H1 (cell line): ENCODE measurements around the gene NEMF. TPM values are rescaled to one million over a fixed set of nuclear protein-coding genes. Genes with fewer than 3 reads are reported as not detected.

Experiments
- CTCF ChIA-PET: fragments of 300-600 bp; sonication (Branson Sonifier 250); formaldehyde crosslinking; loops from one replicate; lab custom pipeline; 2021; ENCODE audit not compliant: partially characterized antibody; lab: Charles Lee
- POLR2A ChIA-PET: fragments of 300-600 bp; sonication (Branson Sonifier 250); formaldehyde crosslinking; loops from one replicate; lab custom pipeline; 2021; ENCODE audit warnings: inconsistent platforms; ENCODE audit not compliant: partially characterized antibody; lab: Charles Lee
- DNase-seq, 2 experiments: peaks; one replicate each; pipeline versions ENCODE4 v3.0.0 to v3.0.0-alpha.2; 2010 to 2022; ENCODE audit warnings: low spot score in 2 of 2, low read depth in 1 of 2, mixed read lengths in 1 of 2
- FAIRE-seq: peaks from 2 replicates; lab custom pipeline; 2011; peaks lifted over from hg19 to GRCh38; lab: Jason Lieb, UNC
- H2AFZ ChIP-seq: 2 replicates; pipeline ENCODE4 v1.8.1; 2012; ENCODE audit warnings: low read length, inconsistent platforms
- H2AK5ac ChIP-seq: 2 replicates; pipeline ENCODE4 v1.6.1; 2013; ENCODE audit warnings: low read depth, low read length
- H2BK120ac ChIP-seq: replicated peaks from 2 replicates; pipeline ENCODE3; 2013; ENCODE audit warnings: low read depth, low read length, inconsistent platforms
- H2BK12ac ChIP-seq: 2 replicates; pipeline ENCODE4 v1.6.1; 2013; ENCODE audit warnings: low read depth, low read length
- H2BK15ac ChIP-seq: 2 replicates; pipeline ENCODE4 v1.6.1; 2013; ENCODE audit warnings: low read length
- H2BK20ac ChIP-seq: 2 replicates; pipeline ENCODE4 v1.6.1; 2013; ENCODE audit warnings: low read length
- H2BK5ac ChIP-seq: 2 replicates; pipeline ENCODE4 v1.6.1; 2013; ENCODE audit warnings: low read depth, low read length
- H3K14ac ChIP-seq: 2 replicates; pipeline ENCODE4 v1.6.1; 2013; ENCODE audit warnings: inconsistent platforms; ENCODE audit not compliant: insufficient read length
- H3K18ac ChIP-seq: 2 replicates; pipeline ENCODE4 v1.6.1; 2013; ENCODE audit warnings: low read length; ENCODE audit errors: extremely low read depth
- H3K23ac ChIP-seq: 2 replicates; pipeline ENCODE4 v1.6.1; 2013; ENCODE audit warnings: inconsistent platforms; ENCODE audit not compliant: insufficient read length
- H3K23me2 ChIP-seq: 2 replicates; pipeline ENCODE4 v1.6.1; 2013; ENCODE audit warnings: low read depth, low read length
- H3K27ac ChIP-seq: 2 replicates; pipeline ENCODE4 v1.6.1; 2011; ENCODE audit warnings: low read depth, low read length, inconsistent platforms
- H3K27me3 ChIP-seq, 4 experiments: replicated peaks in 1 of 4; 1 replicate in 1 of 4; 2 replicates in 3 of 4; pipeline versions ENCODE4 v1.6.1 to v1.8.1; 2011 to 2013; ENCODE audit warnings: low read length in 3 of 4, mild to moderate bottlenecking in 3 of 4, inconsistent platforms in 2 of 4, mixed read lengths in 2 of 4, moderate library complexity in 1 of 4; ENCODE audit not compliant: control insufficient read depth in 3 of 4, insufficient read depth in 3 of 4; ENCODE audit errors: extremely low read depth in 1 of 4
- H3K36me3 ChIP-seq, 4 experiments: 2 replicates each; pipeline versions ENCODE4 v1.6.1 to v1.8.1; 2011 to 2013; ENCODE audit warnings: mild to moderate bottlenecking in 4 of 4, low read length in 3 of 4, moderate library complexity in 2 of 4, control low read depth in 1 of 4, inconsistent platforms in 1 of 4; ENCODE audit not compliant: insufficient read depth in 4 of 4, control insufficient read depth in 2 of 4
- H3K4ac ChIP-seq: replicated peaks from 2 replicates; pipeline ENCODE3; 2013; ENCODE audit warnings: low read length, low read depth, mixed read lengths, inconsistent platforms; ENCODE audit not compliant: insufficient read length
- H3K4me1 ChIP-seq, 4 experiments: replicated peaks in 1 of 4; 1 replicate in 1 of 4; 2 replicates in 3 of 4; pipeline versions ENCODE4 v1.6.1 to v1.8.1; 2011 to 2013; ENCODE audit warnings: low read length in 3 of 4, inconsistent platforms in 2 of 4, mixed read lengths in 1 of 4; ENCODE audit not compliant: insufficient read depth in 4 of 4, control insufficient read depth in 3 of 4
- H3K4me2 ChIP-seq, 2 experiments: 2 replicates each; pipeline versions ENCODE4 v1.6.1 to v1.8.1; 2011 to 2013; ENCODE audit warnings: low read depth in 2 of 2, low read length in 2 of 2, control low read depth in 1 of 2, inconsistent platforms in 1 of 2, mild to moderate bottlenecking in 1 of 2; ENCODE audit not compliant: insufficient read depth in 1 of 2
- H3K4me3 ChIP-seq, 4 experiments: fragments of 200-600, 300-600 bp in 1 of 4; sonication (generic), shearing (Covaris generic), sonication (Bioruptor Twin) in 1 of 4; 2 replicates each; pipeline versions ENCODE4 v1.5.1 to v1.8.1; 2011 to 2016; ENCODE audit warnings: low read length in 4 of 4, low read depth in 3 of 4, control low read depth in 2 of 4, inconsistent platforms in 2 of 4, mild to moderate bottlenecking in 2 of 4, mixed read lengths in 1 of 4, moderate library complexity in 1 of 4; ENCODE audit not compliant: insufficient read depth in 2 of 4; ENCODE audit errors: extremely low read depth in 1 of 4
- H3K56ac ChIP-seq: replicated peaks from 2 replicates; pipeline ENCODE3; 2013; ENCODE audit warnings: low read depth, mild to moderate bottlenecking, mixed read lengths, low read length, inconsistent platforms; ENCODE audit not compliant: insufficient read length
- H3K79me1 ChIP-seq: 2 replicates; pipeline ENCODE4 v1.6.1; 2013; ENCODE audit warnings: low read depth, low read length, control low read depth
- H3K79me2 ChIP-seq, 2 experiments: 2 replicates each; pipeline versions ENCODE4 v1.6.1 to v1.8.1; 2012 to 2013; ENCODE audit warnings: low read length in 2 of 2, mild to moderate bottlenecking in 2 of 2, inconsistent platforms in 1 of 2; ENCODE audit not compliant: insufficient read depth in 2 of 2, control insufficient read depth in 1 of 2
- H3K9ac ChIP-seq, 4 experiments: replicated peaks in 1 of 4; 1 replicate in 1 of 4; 2 replicates in 3 of 4; pipeline versions ENCODE4 v1.6.1 to v1.8.1; 2011 to 2013; ENCODE audit warnings: low read depth in 3 of 4, low read length in 3 of 4, control low read depth in 2 of 4, mild to moderate bottlenecking in 2 of 4, moderate library complexity in 2 of 4, inconsistent platforms in 1 of 4; ENCODE audit errors: extremely low read depth in 1 of 4
- H3K9me3 ChIP-seq, 2 experiments: 2 replicates each; pipeline versions ENCODE4 v1.6.1 to v1.8.1; 2012 to 2013; ENCODE audit warnings: mild to moderate bottlenecking in 2 of 2, moderate library complexity in 2 of 2, control low read depth in 1 of 2, inconsistent platforms in 1 of 2, low read depth in 1 of 2, low read length in 1 of 2, mixed read lengths in 1 of 2; ENCODE audit not compliant: insufficient read depth in 2 of 2
- H4K20me1 ChIP-seq, 2 experiments: replicated peaks in 1 of 2; 2 replicates each; pipeline versions ENCODE3 to v1.8.1; 2011 to 2013; ENCODE audit warnings: inconsistent platforms in 2 of 2, low read length in 2 of 2, mild to moderate bottlenecking in 1 of 2; ENCODE audit not compliant: insufficient read depth in 2 of 2, control insufficient read depth in 1 of 2
- H4K5ac ChIP-seq: 2 replicates; pipeline ENCODE4 v1.6.1; 2013; ENCODE audit warnings: low read length, low read depth, mixed read lengths, inconsistent platforms; ENCODE audit not compliant: insufficient read length
- H4K8ac ChIP-seq: 2 replicates; pipeline ENCODE4 v1.8.0; 2013; ENCODE audit warnings: mild to moderate bottlenecking, moderate library complexity, low read length, inconsistent platforms; ENCODE audit not compliant: insufficient read depth; ENCODE audit errors: extremely low read depth
- H4K91ac ChIP-seq: replicated peaks from 2 replicates; pipeline ENCODE3; 2013; ENCODE audit warnings: low read length, mixed read lengths, inconsistent platforms; ENCODE audit not compliant: insufficient read length
- ATF2 ChIP-seq: IDR thresholded peaks from 2 replicates; pipeline ENCODE4 v1.6.1; 2012; ENCODE audit warnings: low read length, inconsistent platforms
- CREB1 ChIP-seq: IDR thresholded peaks from 2 replicates; pipeline ENCODE4 v1.6.1; 2012; ENCODE audit warnings: inconsistent platforms
- MAFK ChIP-seq: IDR thresholded peaks from 2 replicates; pipeline ENCODE4 v1.6.1; 2012; ENCODE audit warnings: low read depth, mild to moderate bottlenecking, improper control_type of control experiment, low read length
- WGBS, 2 experiments: shearing (Covaris generic) in 1 of 2; methylation state at CpG; one replicate each; pipeline versions ENCODE4 v1.1.6 to v1.1.7; 2013 to 2015; ENCODE audit warnings: low lambda C conversion rate in 2 of 2, mixed read lengths in 2 of 2, inconsistent platforms in 1 of 2, low coverage in 1 of 2, missing lambda C conversion rate in 1 of 2; ENCODE audit not compliant: insufficient replicate concordance in 2 of 2, insufficient coverage in 1 of 2, insufficient read length in 1 of 2; ENCODE audit errors: extremely low coverage in 1 of 2, missing lambda C conversion rate in 1 of 2; 5-methylcytosine and 5-hydroxymethylcytosine counted together
- polyA plus RNA-seq, 7 experiments: library from polyadenylated mRNA; depleted of rRNA in 3 of 7; stranded (reverse) in 5 of 7; unstranded in 2 of 7; fragments of >200 nt in 5 of 7; fragments of 200-250 nt in 2 of 7; gene quantifications; 1 replicate in 5 of 7; 2 replicates in 1 of 7; 4 replicates in 1 of 7; pipeline versions ENCODE4 v1.2.1 to v1.2.3, GENCODE V29; 2011 to 2013; ENCODE audit warnings: missing spikeins in 2 of 7, mixed read lengths in 2 of 7
- total RNA-seq: library from RNA; stranded (reverse); fragmentation: NEBNext Ultra II Directional; extraction: Animal tissue kit (Norgen Biotek cat#: 25700); gene quantifications from 2 replicates; pipeline ENCODE4 v1.2.1, GENCODE V29; 2021

The NEMF gene
- total and polyA plus RNA-seq, 2 of the 8 experiments (the other 6 are each of a cell fraction or from before 2014, with no cell fraction given): 8.3 to 45.5 TPM

- H3K9me3 ChIP-seq: no peaks in the 10 kb centered on the region
- no peak overlapping the region for H3K4ac ChIP-seq
- no peak overlapping the region for H3K23ac ChIP-seq
- no peaks in the 10 kb centered on the region for H3K79me1 ChIP-seq
- H2BK120ac ChIP-seq: no peak overlapping the region
- H3K27me3 ChIP-seq: no peaks in the 10 kb centered on the region
- no peak overlapping the region for H2BK5ac ChIP-seq
- H2BK15ac ChIP-seq: no peak overlapping the region
- H3K9ac ChIP-seq: peak overlapping the region; percentile 82 to 88 (median 84); a peak in 5 of 7 replicates
- H2BK12ac ChIP-seq: no peak overlapping the region; the same call in 1 of the 2 replicates
- H4K5ac ChIP-seq: no peak overlapping the region
- H4K20me1 ChIP-seq: no peaks in the 10 kb centered on the region
- no peak overlapping the region for H3K18ac ChIP-seq
- H3K4me2 ChIP-seq: peak overlapping the region; percentile 72 to 82
- WGBS, 2 experiments: 39% methylated on average over 9 of the region's 9 CpGs; no CpG with 5 or more reads in 1 of the 2 experiments
- H3K4me3 ChIP-seq: peak overlapping the region; percentile 84 to 95 (median 92)
- no peak overlapping the region for H4K8ac ChIP-seq
- peak overlapping the region; percentile 98; the same call in 1 of the 2 replicates for H2AFZ ChIP-seq
- TF ChIP-seq ATF2 (no peak), CREB1 (no peak), MAFK (no peak)
- no peaks in the 10 kb centered on the region for H3K36me3 ChIP-seq
- POLR2A ChIA-PET: interaction anchor here (0.5 to 4.1 kb wide), 7 partner anchors 9 to 663 kb away, joined by 3 to 39 read pairs (median 8); partner anchors contain the start of genes ARF6 and NEMF
- no peak overlapping the region for H2AK5ac ChIP-seq
- H3K79me2 ChIP-seq: no peaks in the 10 kb centered on the region
- peak overlapping the region; percentile 66 for H4K91ac ChIP-seq
- CTCF ChIA-PET: interaction anchor here (0.6 to 7.8 kb wide), 15 partner anchors 11 to 249 kb away, joined by 3 to 90 read pairs (median 6); partner anchors contain the start of genes ARF6 and NEMF
- H3K27ac ChIP-seq: peak overlapping the region; percentile 75; the same call in 1 of the 2 replicates
- H3K14ac ChIP-seq: no peak overlapping the region
- H3K23me2 ChIP-seq: peaks cover 11% of the 10 kb centered on the region; the same call in 1 of the 2 replicates
- no peak for DNase-seq
- no peak overlapping the region for H3K56ac ChIP-seq
- peaks cover 0 to 4% (median 2%) of the 10 kb centered on the region in 4 experiments; a peak in 4 of 7 replicates for H3K4me1 ChIP-seq
- FAIRE-seq: no peak
- no peak overlapping the region for H2BK20ac ChIP-seq
Observed at GRCh38 chr14:49863487-49864281, 11.1 kb upstream of the NEMF start.
